ENCODE measurements around the gene SLC29A3.

The SLC29A3 gene

GRCh38 chr10:71290806-71291527 lies 28.1 kb upstream of the SLC29A3 start:
- TF ChIP-seq CTCF (IDR thresholded peaks at IDR 0.05; ENCODE audit: low read depth, low read length), result no peak
- no peak for DNase-seq (ENCODE audit: extremely low read depth, low read depth)

DNA sequence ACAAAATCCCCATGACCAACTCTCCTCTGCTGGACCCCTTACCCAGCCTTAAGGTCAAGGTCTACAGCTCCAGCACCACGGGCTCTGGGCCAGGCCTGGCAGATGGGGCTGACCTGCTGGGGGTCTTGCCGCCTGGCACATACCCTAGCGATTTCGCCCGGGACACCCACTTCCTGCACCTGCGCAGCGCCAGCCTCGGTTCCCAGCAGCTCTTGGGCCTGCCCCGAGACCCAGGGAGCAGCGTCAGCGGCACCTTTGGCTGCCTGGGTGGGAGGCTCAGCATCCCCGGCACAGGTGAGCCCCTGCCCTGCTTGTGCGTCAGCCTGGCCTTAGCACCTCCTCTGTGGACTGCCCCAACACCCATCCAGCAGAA lies 27.5 kb upstream of the SLC29A3 start:
- no peak for TF ChIP-seq CTCF (IDR thresholded peaks at IDR 0.05; ENCODE audit: low read depth, low read length)
- DNase-seq (ENCODE audit: extremely low read depth, low read depth), result no peak

GRCh38 chr10:71292624-71293445 lies 26.2 kb upstream of the SLC29A3 start:
- no peak for DNase-seq (ENCODE audit: extremely low read depth, low read depth)
- no peak for TF ChIP-seq CTCF (IDR thresholded peaks at IDR 0.05; ENCODE audit: low read depth, low read length)

GRCh38 chr10:71293446-71294084 lies 25.5 kb upstream of the SLC29A3 start:
- no peak for DNase-seq (ENCODE audit: extremely low read depth, low read depth)
- no peak for TF ChIP-seq CTCF (IDR thresholded peaks at IDR 0.05; ENCODE audit: low read depth, low read length)

GRCh38 chr10:71294091-71294561 lies 24.9 kb upstream of the SLC29A3 start:
- TF ChIP-seq CTCF (IDR thresholded peaks at IDR 0.05; ENCODE audit: low read depth, low read length), result no peak
- no peak for DNase-seq (ENCODE audit: extremely low read depth, low read depth)

DNA sequence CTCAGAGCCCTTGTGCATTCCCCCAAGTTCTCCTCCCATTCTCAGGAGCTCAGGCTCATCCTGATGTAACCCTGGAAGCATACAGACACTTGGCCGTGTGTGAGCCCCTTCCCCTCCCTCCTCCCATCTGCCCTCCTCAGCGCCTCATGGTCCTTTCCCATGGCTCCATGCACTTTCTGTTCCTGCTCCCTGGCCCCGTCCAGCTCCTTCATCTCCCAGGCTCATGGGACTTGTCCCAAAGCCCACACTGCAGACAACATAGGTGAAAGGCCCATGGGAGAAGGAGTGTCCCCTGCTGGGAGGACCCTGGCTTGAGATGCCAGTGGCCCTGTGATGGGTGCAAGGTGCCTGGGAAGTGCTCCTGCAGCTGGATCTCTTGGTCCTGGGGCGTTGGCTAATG lies 24.2 kb upstream of the SLC29A3 start:
- no peak for DNase-seq (ENCODE audit: extremely low read depth, low read depth)
- no peak for TF ChIP-seq CTCF (IDR thresholded peaks at IDR 0.05; ENCODE audit: low read depth, low read length)

- TF ChIP-seq CTCF (IDR thresholded peaks at IDR 0.05; ENCODE audit: low read depth, low read length), result no peak
- no peak for DNase-seq (ENCODE audit: extremely low read depth, low read depth)
Observed at GRCh38 chr10:71295641-71296040, 23.4 kb upstream of the SLC29A3 start.

Data from AG09319 (cell line).